ENCODE results near the gene SPTSSA.

GRCh38 chr14:34403646-34404045 lies 58.4 kb downstream of the SPTSSA start:
- TF ChIP-seq CTCF (IDR thresholded peaks at IDR 0.05), result no peak
- no peak for TF ChIP-seq POLR2A (IDR thresholded peaks at IDR 0.05)
- no peak for TF ChIP-seq EP300 (IDR thresholded peaks at IDR 0.05)
- TF ChIP-seq POLR2AphosphoS5 (IDR thresholded peaks at IDR 0.05), result no peak

Measured in suprapubic skin (tissue), 4 donors.